ENCODE results near the gene AP3B1.
"Not testable (repeated sequence)": the region's sequence is repeated elsewhere in the genome, so short reads cannot be mapped to it uniquely, and the experiment has no call there.

The AP3B1 gene

GRCh38 chr5:78242001-78242400 lies 52.5 kb downstream of the AP3B1 start:
- no peak for DNase-seq (ENCODE audit: low read depth)

DNA sequence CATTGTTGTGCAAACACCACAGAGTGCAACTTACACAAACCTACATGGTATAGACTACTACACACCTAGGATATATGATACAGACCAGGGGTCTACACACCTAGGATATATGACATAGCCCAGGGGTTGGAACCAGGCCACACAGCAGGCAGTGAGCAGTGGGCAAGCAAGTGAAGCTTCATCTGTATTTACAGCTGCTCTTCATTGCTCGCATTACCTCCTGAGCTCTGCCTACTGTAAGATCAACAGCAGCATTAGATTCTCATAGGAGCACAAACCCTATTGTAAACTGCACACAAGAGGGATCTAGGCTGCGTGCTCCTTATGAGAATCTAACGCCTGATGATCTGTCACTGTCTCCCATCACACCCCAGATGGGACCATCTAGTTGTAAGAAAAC lies 56.6 kb downstream of the AP3B1 start:
- DNase-seq (ENCODE audit: low read depth) = no peak

DNA sequence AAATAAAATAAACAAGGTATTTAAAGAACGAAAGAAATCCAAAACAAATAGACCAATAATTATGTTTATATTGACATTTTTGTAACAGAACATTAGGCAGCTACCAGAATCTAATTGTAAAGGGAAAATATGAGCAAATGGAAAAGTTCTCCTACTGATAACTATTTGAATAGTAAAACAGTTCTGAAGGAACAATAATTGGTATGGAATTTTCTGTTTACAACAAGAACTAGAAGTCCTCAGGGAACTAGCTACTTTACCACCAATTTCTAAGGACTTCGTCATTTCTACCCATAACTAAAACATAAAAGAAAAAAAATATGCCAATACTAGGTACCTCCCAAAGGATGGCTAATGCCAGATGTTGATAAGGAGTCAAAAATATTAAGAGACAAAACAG lies 58.5 kb downstream of the AP3B1 start:
- DNase-seq (ENCODE audit: low read depth) = no peak

- DNase-seq (ENCODE audit: low read depth) = no peak
Observed at GRCh38 chr5:78235289-78235688, 59.2 kb downstream of the AP3B1 start.

DNA sequence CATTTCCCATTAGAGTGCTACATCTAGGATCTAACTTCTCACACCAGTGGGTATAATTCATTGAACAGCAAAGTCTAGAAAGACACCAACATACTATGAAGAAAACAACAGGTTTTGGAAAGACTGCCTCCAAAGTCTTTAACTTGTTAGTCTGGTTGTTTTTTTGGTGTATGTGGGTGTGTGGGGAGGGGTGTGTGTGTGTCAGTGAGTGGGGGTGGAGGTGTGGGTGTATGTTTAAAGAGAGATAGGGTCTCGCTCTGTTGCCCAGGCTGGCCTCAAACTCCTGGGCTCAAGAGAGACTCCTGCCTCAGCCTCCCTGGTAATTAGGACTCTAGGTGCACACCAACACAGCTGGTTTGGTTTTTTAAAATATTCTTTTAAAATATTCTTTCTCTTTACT lies 59.7 kb downstream of the AP3B1 start:
- DNase-seq (ENCODE audit: low read depth) = no peak

DNA sequence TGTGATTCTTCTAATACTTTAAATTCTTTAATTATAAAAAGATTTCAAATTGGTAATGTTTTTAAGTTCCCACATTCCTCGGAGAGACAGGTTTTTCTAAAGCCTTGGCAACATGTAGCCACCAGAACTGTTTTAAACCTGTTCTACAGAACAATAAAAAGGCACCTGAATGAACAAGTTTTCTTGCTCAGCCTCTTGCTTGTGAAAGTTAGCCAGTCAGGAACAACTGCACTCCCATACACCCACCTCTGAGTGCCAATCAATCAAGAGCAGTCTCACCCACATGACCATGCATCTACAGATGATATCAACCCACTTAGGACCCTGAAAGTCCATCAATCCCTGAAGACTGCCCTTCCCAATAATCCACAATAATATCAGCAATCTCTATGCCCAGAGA lies 62.3 kb downstream of the AP3B1 start:
- no peak for DNase-seq (ENCODE audit: low read depth)

GRCh38 chr5:78224358-78224757 lies 70.1 kb downstream of the AP3B1 start:
- no peak for DNase-seq (ENCODE audit: low read depth)

DNA sequence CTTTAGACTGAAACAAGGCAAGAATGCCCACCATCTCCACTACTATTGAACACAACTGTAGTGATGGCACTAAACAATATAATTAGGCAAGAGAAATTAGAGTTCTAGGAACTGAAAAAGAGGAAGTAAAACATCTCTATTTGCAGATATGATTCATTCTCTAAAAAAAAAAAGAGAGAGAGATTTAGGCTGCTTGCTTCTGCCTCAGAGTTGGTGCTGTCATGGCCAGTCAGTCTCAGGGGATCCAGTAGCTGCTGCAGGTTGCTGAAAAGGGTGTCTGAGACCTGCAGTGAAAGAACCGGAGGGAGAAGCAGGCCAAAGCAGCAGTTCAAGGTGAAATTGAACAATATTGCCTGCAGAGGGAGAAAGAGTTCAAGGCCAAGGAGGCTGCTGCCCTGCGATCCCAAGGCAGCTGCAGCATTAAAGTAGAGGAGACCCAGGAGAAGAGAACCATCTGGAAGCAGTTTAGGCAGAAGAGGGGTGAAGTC lies 72.5 kb downstream of the AP3B1 start:
- DNase-seq (ENCODE audit: low read depth) = no peak

DNA sequence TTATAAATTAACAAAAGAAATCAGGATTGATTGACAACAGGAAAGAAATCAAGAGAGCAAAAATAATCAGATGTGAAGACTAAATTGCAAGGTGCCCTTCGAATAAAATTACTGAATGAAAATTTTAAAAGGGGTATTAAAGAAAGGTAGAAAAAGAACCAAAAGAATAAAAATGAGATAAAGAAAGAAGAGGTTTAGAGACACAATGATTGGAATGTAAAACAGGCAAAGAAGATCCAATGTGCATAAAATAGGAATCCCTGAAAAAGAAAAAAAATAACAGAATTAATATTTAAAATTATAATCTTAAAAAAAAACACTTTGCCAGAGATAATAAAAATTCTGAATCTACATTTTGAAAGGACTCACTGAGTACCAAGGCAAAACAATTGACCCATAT lies 73.0 kb downstream of the AP3B1 start:
- no peak for DNase-seq (ENCODE audit: low read depth)

DNA sequence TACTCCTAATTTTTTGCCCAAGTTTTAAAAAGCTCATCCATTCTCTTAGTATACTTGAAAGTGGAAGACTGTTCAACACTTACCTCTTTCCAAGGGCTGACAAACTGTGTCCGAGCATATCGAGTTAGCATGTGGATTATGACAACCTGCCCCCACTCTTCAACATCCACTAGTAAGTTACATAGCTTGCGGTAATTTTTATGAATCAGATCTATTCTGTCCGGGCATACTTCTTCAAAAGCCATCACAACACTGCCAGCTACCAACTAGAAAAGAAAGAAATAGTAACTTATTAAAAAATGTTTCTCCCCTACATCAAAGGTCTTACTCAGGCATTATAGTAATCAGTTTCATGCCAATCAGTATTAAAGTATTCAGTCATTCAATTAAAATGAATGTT lies 78.5 kb downstream of the AP3B1 start:
- DNase-seq (ENCODE audit: low read depth) = no peak

GRCh38 chr5:78215565-78215964 lies 78.9 kb downstream of the AP3B1 start:
- DNase-seq (ENCODE audit: low read depth) = no peak

GRCh38 chr5:78213799-78214198 lies 80.7 kb downstream of the AP3B1 start:
- DNase-seq (ENCODE audit: low read depth) = no peak

DNA sequence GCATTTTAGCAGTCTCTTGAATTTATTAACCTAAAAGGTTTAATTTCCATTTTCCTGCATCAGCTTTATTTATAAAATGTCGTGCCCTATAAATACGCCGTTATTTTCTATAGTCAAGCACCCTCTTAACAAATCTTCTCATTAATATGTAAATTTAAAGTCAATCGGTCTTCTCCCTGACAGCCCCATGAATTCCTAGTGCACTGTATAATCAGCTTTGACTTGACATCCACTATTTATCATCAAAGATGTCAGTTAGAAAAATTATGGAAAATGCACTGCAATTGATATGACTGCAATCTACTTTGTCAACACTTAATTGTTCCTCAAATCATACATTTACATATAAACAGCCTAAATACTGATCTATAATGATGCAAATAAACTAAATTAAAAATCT lies 83.4 kb downstream of the AP3B1 start:
- DNase-seq (ENCODE audit: low read depth) = no peak

DNA sequence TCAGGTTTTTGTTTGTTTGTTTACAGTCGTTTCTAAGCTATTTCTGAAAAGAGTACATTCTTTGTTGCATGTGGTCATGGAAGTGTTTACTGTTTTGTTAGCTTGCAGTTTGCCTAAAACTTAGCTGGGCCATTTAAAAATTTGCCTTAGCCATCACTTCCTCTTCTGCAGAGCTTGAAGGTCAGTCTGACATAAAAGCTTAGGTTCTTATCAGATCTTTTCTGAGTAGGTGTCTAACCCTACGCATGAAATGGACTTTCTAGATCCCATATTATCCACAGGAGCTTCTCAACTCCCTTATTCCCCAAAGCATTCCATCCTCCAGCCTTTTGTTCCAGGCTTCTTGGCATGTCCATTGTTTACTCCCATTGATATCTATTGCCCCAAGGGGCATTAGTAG lies 90.3 kb downstream of the AP3B1 start:
- no peak for DNase-seq (ENCODE audit: low read depth)

DNA sequence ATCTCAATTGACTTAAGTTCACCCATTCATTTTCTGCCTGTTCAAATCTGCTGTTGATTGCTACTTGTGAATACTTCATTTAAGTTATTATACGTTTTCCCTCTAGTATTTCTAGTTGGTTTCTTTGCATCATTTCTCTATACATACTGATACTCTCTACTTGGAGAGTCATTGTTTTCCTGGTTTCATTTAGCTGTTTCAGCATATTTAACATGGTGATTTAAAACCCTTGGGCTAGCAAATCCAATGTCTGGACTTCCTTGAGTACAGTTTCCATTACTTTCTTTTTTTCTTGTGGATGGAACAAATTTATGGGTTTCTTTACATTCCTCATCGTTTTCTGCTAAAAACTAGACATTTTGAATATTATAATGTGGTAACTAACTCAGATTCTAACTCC lies 90.7 kb downstream of the AP3B1 start:
- DNase-seq (ENCODE audit: low read depth) = no peak

- no peak for DNase-seq (ENCODE audit: low read depth)
Observed at GRCh38 chr5:78190402-78190801, 104.1 kb downstream of the AP3B1 start.

GRCh38 chr5:78188681-78189080 lies 105.8 kb downstream of the AP3B1 start:
- DNase-seq (ENCODE audit: low read depth) = not testable (repeated sequence)

- DNase-seq (ENCODE audit: low read depth) = no peak
Observed at GRCh38 chr5:78187172-78187571, 107.3 kb downstream of the AP3B1 start.

GRCh38 chr5:78182838-78183237 lies 111.7 kb downstream of the AP3B1 start:
- DNase-seq (ENCODE audit: low read depth) = no peak

DNA sequence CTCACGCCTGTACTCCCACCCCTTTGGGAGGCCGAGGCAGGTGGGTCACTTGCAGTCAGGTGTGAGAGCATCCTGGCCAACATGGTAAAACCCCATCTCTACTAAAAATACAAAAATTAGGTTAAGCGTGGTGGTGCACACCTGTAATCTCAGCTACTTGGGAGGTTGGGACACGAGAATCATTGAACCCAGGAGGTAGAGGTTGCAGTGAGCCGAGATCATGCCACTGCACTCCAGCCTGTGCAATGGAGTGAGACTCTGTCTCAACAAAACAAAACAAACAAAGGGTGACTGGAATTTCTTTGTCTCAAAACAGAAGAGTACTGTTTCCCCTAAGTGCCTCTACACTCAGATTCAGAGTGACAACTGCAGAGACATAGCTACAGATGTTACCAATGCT lies 116.1 kb downstream of the AP3B1 start:
- DNase-seq (ENCODE audit: low read depth) = no peak

DNA sequence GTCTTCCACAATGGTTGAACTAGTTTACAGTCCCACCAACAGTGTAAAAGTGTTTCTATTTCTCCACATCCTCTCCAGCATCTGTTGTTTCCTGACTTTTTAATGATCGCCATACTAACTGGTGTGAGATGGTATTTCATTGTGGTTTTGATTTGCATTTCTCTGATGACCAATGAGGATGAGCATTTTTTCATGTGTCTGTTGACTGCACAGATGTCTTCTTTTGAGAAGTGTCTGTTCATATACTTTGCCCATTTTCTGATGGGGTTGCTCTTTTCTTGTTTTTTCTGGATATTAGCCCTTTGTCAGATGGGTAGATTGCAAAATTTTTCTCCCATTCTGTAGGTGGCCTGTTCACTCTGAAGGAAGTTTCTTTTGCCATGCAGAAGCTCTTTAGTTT lies 124.2 kb downstream of the AP3B1 start:
- not testable (repeated sequence) for DNase-seq (ENCODE audit: low read depth)

DNA sequence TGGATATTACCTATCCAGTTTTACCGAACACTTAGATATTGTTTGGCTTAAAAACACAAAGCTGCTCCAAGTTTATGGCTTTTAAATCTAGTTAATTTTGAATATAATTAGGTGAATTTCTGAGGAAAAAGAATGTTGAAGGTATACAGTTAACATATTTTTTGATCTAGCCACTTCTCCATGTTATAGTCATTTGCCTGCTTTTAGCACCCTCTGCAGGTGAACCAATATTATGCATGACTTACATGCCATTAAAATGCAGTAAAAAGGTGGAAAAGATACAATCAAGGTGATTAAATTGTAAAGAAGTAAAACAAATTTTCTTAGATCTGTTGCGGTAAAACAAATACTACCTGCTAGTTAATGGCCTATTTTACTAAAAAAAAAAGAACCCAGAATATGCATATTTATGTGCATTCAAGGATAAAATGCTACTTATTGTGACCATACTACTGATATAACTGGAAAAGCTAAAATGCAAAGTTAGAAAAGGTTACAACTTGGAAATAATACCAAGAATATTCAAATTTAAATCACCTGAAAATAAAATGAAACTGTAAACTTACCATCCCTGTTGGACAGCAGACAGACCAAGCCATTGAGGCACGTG lies 132.1 kb downstream of the AP3B1 start:
- DNase-seq (ENCODE audit: low read depth) = peak; percentile 1

DNA sequence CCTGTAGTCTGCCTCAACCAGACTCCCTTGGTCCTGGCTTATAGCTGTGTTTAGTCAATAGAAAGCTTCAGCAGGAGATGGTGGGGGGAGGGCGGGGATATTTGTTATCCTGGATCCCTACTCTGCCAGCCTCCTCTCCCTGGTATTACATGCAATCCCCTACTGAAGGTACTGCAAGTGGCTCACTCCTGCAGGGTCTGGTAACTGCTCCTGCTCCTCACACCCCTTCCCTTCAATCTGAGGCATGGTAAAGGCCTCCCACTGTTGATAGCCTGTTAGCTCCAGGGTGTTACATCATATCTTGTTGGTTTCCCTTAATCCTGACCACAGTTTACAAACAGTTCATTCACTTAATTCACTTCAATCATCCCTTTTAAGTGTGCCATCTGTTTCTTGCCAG lies 137.5 kb downstream of the AP3B1 start:
- no peak for DNase-seq (ENCODE audit: low read depth)

GRCh38 chr5:78151594-78152271 lies 142.8 kb downstream of the AP3B1 start:
- DNase-seq (ENCODE audit: low read depth) = no peak
